AG04450 (cell line): ENCODE data around the gene USP7. TPM values are rescaled to one million over a fixed set of nuclear protein-coding genes. Genes with fewer than 3 reads are reported as not detected.
A peak's percentile ranks its signal among the peaks of the same experiment; 100 is the strongest.
"Not testable (repeated sequence)": the region's sequence is repeated elsewhere in the genome, so short reads cannot be mapped to it uniquely, and the experiment has no call there.

Source experiments
- CTCF ChIA-PET: fragments of 300-600, 350-600 bp; formaldehyde crosslinking; extraction: SDS; loops from one replicate; lab custom pipeline; 2022; ENCODE audit warnings: antibody characterized with exemption, inconsistent platforms; lab: Charles Lee
- POLR2A ChIA-PET: fragments of 350-600 bp; formaldehyde crosslinking; extraction: SDS; loops from one replicate; lab custom pipeline; 2021; ENCODE audit warnings: antibody characterized with exemption, inconsistent platforms; lab: Yijun Ruan, JAX
- DNase-seq: peaks from one replicate; pipeline ENCODE4 v3.0.0-alpha.2; 2011; ENCODE audit warnings: low read depth, low spot score
- H3K27ac ChIP-seq: one replicate; pipeline ENCODE4 v1.5.1; 2012; ENCODE audit warnings: low read depth, low read length, control low read depth
- H3K27me3 ChIP-seq: one replicate; pipeline ENCODE4 v1.6.0; 2012; ENCODE audit warnings: low read length; ENCODE audit not compliant: control insufficient read depth, insufficient read depth
- H3K4me3 ChIP-seq: 2 replicates; pipeline ENCODE4 v1.5.1; 2011; ENCODE audit warnings: mild to moderate bottlenecking, low read depth, low read length, control low read depth
- H3K9me3 ChIP-seq: 2 replicates; pipeline ENCODE4 v1.5.1; 2012; ENCODE audit warnings: low read length; ENCODE audit not compliant: control insufficient read depth, insufficient read depth
- CTCF ChIP-seq: IDR thresholded peaks from 2 replicates; pipeline ENCODE4 v1.5.1; 2011; ENCODE audit warnings: low read depth, low read length, control low read depth, inconsistent platforms
- polyA plus RNA-seq: library from polyadenylated mRNA; depleted of rRNA; stranded (reverse); fragments of >200 nt; gene quantifications from 2 replicates; pipeline ENCODE4 v1.2.3, GENCODE V29; 2011

USP7 gene
- polyA plus RNA-seq, 1 experiment: 26.9 TPM

- no peaks in the 10 kb centered on the region; the same call in 1 of the 2 replicates for H3K9me3 ChIP-seq
- H3K27me3 ChIP-seq: no peaks in the 10 kb centered on the region
- H3K27ac ChIP-seq: no peak overlapping the region
- ChIA-PET POLR2A (interaction anchor here (0.6 to 1.6 kb wide), 6 partner anchors 12 to 129 kb away, joined by 3 to 9 read pairs (median 3); partner anchors contain the start of gene CARHSP1), CTCF (interaction anchor here (0.6 to 5.1 kb wide), 27 partner anchors 10 to 314 kb away, joined by 3 to 43 read pairs (median 6); partner anchors contain the start of gene CARHSP1)
- DNase-seq: no peak
- H3K4me3 ChIP-seq: no peak overlapping the region
- no peak for TF ChIP-seq CTCF
Measured at GRCh38 chr16:8880839-8881510, 82.7 kb downstream of the USP7 start.

- ChIA-PET CTCF (interaction anchor here (1.2 to 5.1 kb wide), 2 partner anchors 10 to 130 kb away, joined by 4 to 26 read pairs; no protein-coding TSS in a partner anchor), POLR2A (interaction anchor here (1.0 to 1.5 kb wide), 4 partner anchors 10 to 81 kb away, joined by 3 to 12 read pairs (median 3); partner anchors contain the start of genes CARHSP1, PMM2 and TMEM186)
- Histone ChIP-seq H3K9me3 (no peaks in the 10 kb centered on the region; the same call in 1 of the 2 replicates), H3K27me3 (no peaks in the 10 kb centered on the region), H3K4me3 (no peak overlapping the region), H3K27ac (peak overlapping the region; percentile 93)
- peak; percentile 66 for DNase-seq
- TF ChIP-seq CTCF: no peak
Measured at GRCh38 chr16:8878523-8878911, 85.2 kb downstream of the USP7 start.

GRCh38 chr16:8877894-8878522 lies 85.7 kb downstream of the USP7 start:
- no peak for DNase-seq
- TF ChIP-seq CTCF: no peak
- ChIA-PET CTCF (interaction anchor here (1.2 to 5.1 kb wide), 2 partner anchors 10 to 130 kb away, joined by 4 to 26 read pairs; no protein-coding TSS in a partner anchor), POLR2A (interaction anchor here (1.0 to 1.5 kb wide), 4 partner anchors 9 to 81 kb away, joined by 3 to 12 read pairs (median 3); partner anchors contain the start of genes CARHSP1, PMM2 and TMEM186)
- no peak overlapping the region for H3K4me3 ChIP-seq
- H3K9me3 ChIP-seq: no peaks in the 10 kb centered on the region; the same call in 1 of the 2 replicates
- no peaks in the 10 kb centered on the region for H3K27me3 ChIP-seq
- peak overlapping the region; percentile 93 for H3K27ac ChIP-seq

GRCh38 chr16:8875317-8875716 lies 88.4 kb downstream of the USP7 start:
- DNase-seq, H3K4me3 ChIP-seq, POLR2A ChIA-PET, CTCF ChIA-PET, H3K27me3 ChIP-seq, H3K27ac ChIP-seq, H3K9me3 ChIP-seq: not testable (repeated sequence)

- no peak for DNase-seq
- H3K27ac ChIP-seq: no peak overlapping the region
- H3K9me3 ChIP-seq: no peaks in the 10 kb centered on the region; the same call in 1 of the 2 replicates
- CTCF ChIA-PET: interaction anchor here (0.5 to 1.9 kb wide), 4 partner anchors 22 to 142 kb away, joined by 3 to 4 read pairs (median 3); no protein-coding TSS in a partner anchor
- POLR2A ChIA-PET: interaction anchor here (0.6 to 1.9 kb wide), 4 partner anchors 10 to 217 kb away, joined by 3 to 5 read pairs (median 4); partner anchors contain the start of gene HAPSTR1
- no peak for TF ChIP-seq CTCF
- H3K4me3 ChIP-seq: no peak overlapping the region
- H3K27me3 ChIP-seq: no peaks in the 10 kb centered on the region
Measured at GRCh38 chr16:8874388-8874787, 89.3 kb downstream of the USP7 start.

- H3K9me3 ChIP-seq, H3K27me3 ChIP-seq, H3K4me3 ChIP-seq, DNase-seq, H3K27ac ChIP-seq: not testable (repeated sequence)
- POLR2A ChIA-PET: interaction anchor here (0.6 to 1.9 kb wide), 4 partner anchors 10 to 217 kb away, joined by 3 to 5 read pairs (median 4); partner anchors contain the start of gene HAPSTR1
- CTCF ChIA-PET: interaction anchor here (0.5 to 1.9 kb wide), 4 partner anchors 22 to 143 kb away, joined by 3 to 4 read pairs (median 4); no protein-coding TSS in a partner anchor
Measured at GRCh38 chr16:8873866-8874195, 89.9 kb downstream of the USP7 start.
